ENCODE data around the gene DNAJC18. TPM values are rescaled to one million over a fixed set of nuclear protein-coding genes. Genes with fewer than 3 reads are reported as not detected.

Gene DNAJC18
- total and polyA plus RNA-seq, 2 of the 4 experiments (the other 2 are of a cell fraction) = 8.5 to 11.1 TPM

DNA sequence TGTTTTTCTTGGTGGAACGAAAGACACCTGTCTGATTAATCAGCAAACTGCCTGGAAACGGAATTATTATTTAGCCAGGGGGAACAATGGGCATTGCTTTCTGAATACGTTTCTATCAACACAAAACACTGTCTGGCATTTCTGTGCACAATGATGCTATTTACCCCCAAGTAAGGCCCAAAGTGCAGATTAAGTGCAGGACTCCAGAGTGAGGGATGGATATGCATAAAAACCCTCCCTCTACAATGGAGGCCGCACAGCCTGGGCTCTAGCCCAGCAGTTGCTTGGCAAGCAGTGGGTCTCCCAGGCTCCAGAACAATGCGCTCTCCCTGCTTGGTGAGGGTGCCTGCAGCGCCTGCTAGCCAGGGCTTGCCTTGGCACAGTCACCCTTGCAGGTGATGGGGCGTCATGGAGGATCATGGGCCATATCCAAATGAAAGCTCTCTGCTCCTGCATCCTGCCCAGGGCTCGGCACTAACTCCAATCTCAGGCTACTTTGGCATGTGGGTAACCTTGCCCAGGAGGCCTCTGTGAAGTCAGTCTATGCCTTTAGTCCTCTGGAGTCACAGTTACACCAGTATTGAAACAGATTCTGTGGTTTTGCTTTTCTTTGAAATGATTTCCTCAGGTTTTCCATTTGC is 24.0 kb downstream of the DNAJC18 start:
- Histone ChIP-seq H3K79me1 (ENCODE audit: low read depth in 1 of 2, low read length in 2 of 2) (no peaks in the 10 kb centered on the region), H2BK15ac (ENCODE audit: low read depth, low read length) (no peak overlapping the region), H3K36me3 (ENCODE audit: control insufficient read depth, insufficient read depth, low read length) (peaks cover 21% of the 10 kb centered on the region), H3K27ac (ENCODE audit: insufficient read depth, low read length) (no peak overlapping the region), H3K27me3 (ENCODE audit: control insufficient read depth, insufficient read depth, low read length) (no peaks in the 10 kb centered on the region), H2BK20ac (ENCODE audit: low read depth, low read length) (no peak overlapping the region), H3K4me1 (ENCODE audit: control insufficient read depth, insufficient read depth, low read length) (peaks cover 7% of the 10 kb centered on the region; the same call in 1 of the 2 replicates), H3K9ac (ENCODE audit: low read depth, low read length) (no peak overlapping the region), H3K56ac (ENCODE audit: extremely low read depth, insufficient read depth, low read length) (no peak overlapping the region), H4K5ac (ENCODE audit: low read depth, low read length) (no peak overlapping the region), H2AK9ac (replicated peaks; ENCODE audit: low read depth, low read length, poor library complexity) (no peak overlapping the region), H3K9me1 (ENCODE audit: insufficient read depth, low read length) (no peaks in the 10 kb centered on the region), H4K20me1 (ENCODE audit: insufficient read depth, low read length) (no peaks in the 10 kb centered on the region), H2BK5ac (ENCODE audit: low read depth, low read length, poor library complexity, severe bottlenecking) (no peak overlapping the region), H3K23ac (ENCODE audit: low read depth, low read length) (no peak overlapping the region), H3K18ac (ENCODE audit: low read depth, low read length) (no peak overlapping the region), H3K4ac (ENCODE audit: low read depth, low read length) (no peak overlapping the region), H4K8ac (ENCODE audit: low read depth in 2 of 2, low read length in 2 of 2) (no peak overlapping the region), H3K4me3 (ENCODE audit: insufficient read depth, low read depth, low read length) (no peak overlapping the region), H4K91ac (ENCODE audit: insufficient read depth, low read depth, low read length) (no peak overlapping the region), H2AK5ac (ENCODE audit: low read depth, low read length) (no peak overlapping the region), H3K4me2 (ENCODE audit: low read depth, low read length) (no peak overlapping the region), H2AFZ (replicated peaks; ENCODE audit: low read length, poor library complexity) (no peak overlapping the region), H3K14ac (replicated peaks; ENCODE audit: low read depth, low read length) (no peak overlapping the region), H3K9me3 (ENCODE audit: control insufficient read depth, insufficient read depth, low read length) (no peaks in the 10 kb centered on the region), H2BK120ac (ENCODE audit: low read depth, low read length) (no peak overlapping the region)
- ATAC-seq (ENCODE audit: low read depth) (no peak), DNase-seq (no peak)
- dilution Hi-C loops (cut with HindIII; ENCODE audit: low sequenced_read_pairs, unreplicated experiment) (loop anchor here (25.0 kb wide), 1 partner anchor 97 kb away; no protein-coding TSS in a partner anchor), intact Hi-C loops (cut with micrococcal nuclease) (no loop called here), in situ Hi-C loops (cut with MboI; ENCODE audit: low sequenced_read_pairs) (no loop called here)
- TF ChIP-seq RFX5 (IDR thresholded peaks at IDR 0.05; ENCODE audit: low read depth, low read length) = no peak
- ChIA-PET CTCF (no interaction called here), POLR2A (ENCODE audit: unreplicated experiment) (no interaction called here)
- WGBS, 2 experiments (ENCODE audit: extremely low coverage in 2 of 2, insufficient read length in 1 of 2) = 100% methylated on average over 1 of the region's 8 CpGs; no CpG with 5 or more reads in 1 of the 2 experiments
- BruUV-seq (replicated peaks) = no TSS peak
